ENCODE measurements around the gene CD22.

DNA sequence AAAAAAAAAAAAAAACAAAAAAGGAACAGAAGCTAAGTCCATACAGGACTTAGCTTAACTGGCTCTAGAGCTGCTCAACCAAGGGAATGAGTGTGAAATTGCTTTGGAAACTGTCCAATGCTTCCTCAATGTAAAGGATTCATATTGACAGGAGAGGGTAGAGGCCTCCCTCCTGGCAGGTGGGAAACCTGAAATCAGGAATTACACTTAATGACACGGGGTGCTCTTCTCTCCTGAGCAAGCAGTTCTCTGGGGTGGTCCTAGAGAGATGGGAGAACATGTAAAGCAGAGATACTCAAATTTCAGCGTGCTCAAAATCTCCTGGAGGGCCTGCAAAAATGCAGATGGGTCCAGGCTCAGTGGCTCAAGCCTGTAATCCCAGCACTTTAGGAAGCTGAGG, 40.7 kb upstream of the CD22 start:
- TF ChIP-seq RBBP5 (IDR thresholded peaks at IDR 0.05; ENCODE audit: borderline replicate concordance, low read depth, low read length) (no peak), POLR2AphosphoS5 (IDR thresholded peaks at IDR 0.05; ENCODE audit: low read depth, low read length) (no peak), YY1 (IDR thresholded peaks at IDR 0.05; ENCODE audit: low read depth, low read length) (no peak), CHD1 (IDR thresholded peaks at IDR 0.05; ENCODE audit: low read depth, low read length) (no peak), POLR2A (IDR thresholded peaks at IDR 0.05; ENCODE audit: control extremely low read depth in 1 of 2, low read depth in 2 of 2, low read length in 2 of 2) (no peak)
- TF ChIP-seq, protein P1, sequence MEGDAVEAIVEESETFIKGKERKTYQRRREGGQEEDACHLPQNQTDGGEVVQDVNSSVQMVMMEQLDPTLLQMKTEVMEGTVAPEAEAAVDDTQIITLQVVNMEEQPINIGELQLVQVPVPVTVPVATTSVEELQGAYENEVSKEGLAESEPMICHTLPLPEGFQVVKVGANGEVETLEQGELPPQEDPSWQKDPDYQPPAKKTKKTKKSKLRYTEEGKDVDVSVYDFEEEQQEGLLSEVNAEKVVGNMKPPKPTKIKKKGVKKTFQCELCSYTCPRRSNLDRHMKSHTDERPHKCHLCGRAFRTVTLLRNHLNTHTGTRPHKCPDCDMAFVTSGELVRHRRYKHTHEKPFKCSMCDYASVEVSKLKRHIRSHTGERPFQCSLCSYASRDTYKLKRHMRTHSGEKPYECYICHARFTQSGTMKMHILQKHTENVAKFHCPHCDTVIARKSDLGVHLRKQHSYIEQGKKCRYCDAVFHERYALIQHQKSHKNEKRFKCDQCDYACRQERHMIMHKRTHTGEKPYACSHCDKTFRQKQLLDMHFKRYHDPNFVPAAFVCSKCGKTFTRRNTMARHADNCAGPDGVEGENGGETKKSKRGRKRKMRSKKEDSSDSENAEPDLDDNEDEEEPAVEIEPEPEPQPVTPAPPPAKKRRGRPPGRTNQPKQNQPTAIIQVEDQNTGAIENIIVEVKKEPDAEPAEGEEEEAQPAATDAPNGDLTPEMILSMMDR (IDR thresholded peaks at IDR 0.05; ENCODE audit: control extremely low read depth in 1 of 3, insufficient read depth in 1 of 3, low read depth in 1 of 3, low read length in 3 of 3) = no peak

Measured in H1 (cell line).